GM12878 (cell line): ENCODE data around the gene PHRF1. TPM values are rescaled to one million over a fixed set of nuclear protein-coding genes. Genes with fewer than 3 reads are reported as not detected.

Experiments used
- ATAC-seq: fragments of 200-7000 bp; cut with Tn5 transposase; 3 replicates; pipeline ENCODE4 v1.9.1; 2020; ENCODE audit warnings: mild to moderate bottlenecking, moderate library complexity
- BruUV-seq: library from RNA; stranded (reverse); fragments of 400-500 nt; replicated peaks from 2 replicates; lab custom pipeline; 2021; lab: Mats Ljungman, UMichigan
- CTCF ChIA-PET: fragments of 300-600 bp; sonication (Branson Sonifier 250); formaldehyde crosslinking; extraction: SDS; loops from one replicate; lab custom pipeline; 2021; ENCODE audit warnings: inconsistent platforms; lab: Yijun Ruan, JAX
- POLR2A ChIA-PET: fragments of 350-600 bp; formaldehyde crosslinking; extraction: SDS; loops from one replicate; lab custom pipeline; 2021; ENCODE audit warnings: inconsistent platforms; lab: Charles Lee
- RAD21 ChIA-PET: fragments of 300-600 bp; sonication (Branson Sonifier 250); formaldehyde crosslinking; loops from one replicate; lab custom pipeline; 2023; ENCODE audit warnings: antibody characterized with exemption; ENCODE audit not compliant: unreplicated experiment; lab: Charles Lee
- SMC1A ChIA-PET: fragments of 300-600 bp; sonication (Branson Sonifier 250); formaldehyde crosslinking; loops from one replicate; lab custom pipeline; 2023; ENCODE audit not compliant: unreplicated experiment, uncharacterized antibody; lab: Charles Lee
- DNase-seq: peaks from one replicate; pipeline ENCODE4 v3.0.0-alpha.2; 2011; ENCODE audit warnings: low read depth, low spot score
- FAIRE-seq: peaks from 3 replicates; lab custom pipeline; 2011; peaks lifted over from hg19 to GRCh38; lab: Jason Lieb, UNC
- H2AFZ ChIP-seq: 2 replicates; pipeline ENCODE4 v1.6.0; 2011; ENCODE audit warnings: low read depth, low read length, control low read depth; ENCODE audit not compliant: control insufficient read depth
- H3K27ac ChIP-seq: 2 replicates; pipeline ENCODE4 v1.5.1; 2011; ENCODE audit warnings: control low read depth; ENCODE audit not compliant: control insufficient read depth, insufficient read depth
- H3K27me3 ChIP-seq, 2 experiments: replicated peaks in 1 of 2; 2 replicates each; pipeline versions ENCODE4 v1.6.0 to v1.6.1; 2011; ENCODE audit warnings: low read length in 1 of 2; ENCODE audit not compliant: control insufficient read depth in 2 of 2, insufficient read depth in 2 of 2
- H3K36me3 ChIP-seq, 2 experiments: 2 replicates each; pipeline ENCODE4 v1.5.1; 2011; ENCODE audit warnings: low read length in 1 of 2; ENCODE audit not compliant: control insufficient read depth in 2 of 2, insufficient read depth in 2 of 2
- H3K4me1 ChIP-seq: 2 replicates; pipeline ENCODE4 v1.6.1; 2011; ENCODE audit warnings: mild to moderate bottlenecking, low read length, moderate library complexity, mixed read lengths; ENCODE audit not compliant: control insufficient read depth, insufficient read depth
- H3K4me2 ChIP-seq: 2 replicates; pipeline ENCODE4 v1.6.0; 2011; ENCODE audit warnings: control low read depth; ENCODE audit not compliant: control insufficient read depth, insufficient read depth
- H3K4me3 ChIP-seq: fragments of 200-600 bp; sonication (generic); 2 replicates; pipeline ENCODE4 v1.5.1; 2016
- H3K79me2 ChIP-seq: 2 replicates; pipeline ENCODE4 v1.6.0; 2011; ENCODE audit warnings: low read length; ENCODE audit not compliant: control insufficient read depth, insufficient read depth
- H3K9ac ChIP-seq: 2 replicates; pipeline ENCODE4 v1.8.0; 2011; ENCODE audit warnings: low read length, control low read depth, mixed read lengths; ENCODE audit not compliant: control insufficient read depth, insufficient read depth
- H3K9me3 ChIP-seq: replicated peaks from 3 replicates; pipeline ENCODE4 v1.5.1; 2011; ENCODE audit warnings: mild to moderate bottlenecking, low read length; ENCODE audit not compliant: control insufficient read depth, insufficient read depth
- H4K20me1 ChIP-seq: 2 replicates; pipeline ENCODE4 v1.6.0; 2011; ENCODE audit not compliant: control insufficient read depth, insufficient read depth
- CREB1 ChIP-seq: IDR thresholded peaks from 2 replicates; pipeline ENCODE4 v1.6.1; 2012; ENCODE audit warnings: low read depth, mild to moderate bottlenecking, inconsistent platforms
- FOS ChIP-seq: IDR thresholded peaks from 3 replicates; pipeline ENCODE4 v1.6.1; 2011; ENCODE audit warnings: borderline replicate concordance; ENCODE audit not compliant: insufficient read length; ENCODE audit errors: extremely low read depth
- JUND ChIP-seq: IDR thresholded peaks from 2 replicates; pipeline ENCODE4 v1.6.1; 2012; ENCODE audit warnings: low read depth, mild to moderate bottlenecking, low read length, improper control_type of control experiment, moderate library complexity
- NKRF ChIP-seq: fragments of 450-650 bp; conservative IDR thresholded peaks from 2 replicates; pipeline ENCODE4 v1.6.1; 2017; ENCODE audit warnings: mild to moderate bottlenecking, moderate library complexity
- NR2C2 ChIP-seq: IDR thresholded peaks from 2 replicates; pipeline ENCODE4 v1.6.1; 2011; ENCODE audit warnings: borderline replicate concordance, low read depth; ENCODE audit not compliant: control insufficient read depth, insufficient read length
- PAX5 ChIP-seq: IDR thresholded peaks from 2 replicates; pipeline ENCODE4 v1.6.1; 2011; ENCODE audit warnings: low read depth, low read length, borderline replicate concordance
- RCOR1 ChIP-seq: conservative IDR thresholded peaks from 2 replicates; pipeline ENCODE4 v1.6.1; 2012; ENCODE audit warnings: low read depth, low read length, improper control_type of control experiment
- RUNX3 ChIP-seq: IDR thresholded peaks from 2 replicates; pipeline ENCODE4 v1.6.1; 2012; ENCODE audit warnings: low read length, inconsistent platforms
- STAT1 ChIP-seq: fragments of 450-650 bp; conservative IDR thresholded peaks from 2 replicates; pipeline ENCODE4 v1.6.1; 2014; ENCODE audit warnings: antibody characterized with exemption, mild to moderate bottlenecking
- USF1 ChIP-seq: IDR thresholded peaks from 2 replicates; pipeline ENCODE4 v1.6.1; 2011; ENCODE audit warnings: borderline replicate concordance, low read depth, mild to moderate bottlenecking, moderate library complexity, mixed read lengths, low read length; ENCODE audit not compliant: insufficient read depth; ENCODE audit errors: extremely low read length
- ZBTB33 ChIP-seq: fragments of 450-650 bp; IDR thresholded peaks from 2 replicates; pipeline ENCODE4 v1.6.1; 2017; ENCODE audit warnings: mild to moderate bottlenecking
- ZBTB40 ChIP-seq: fragments of 450-650 bp; IDR thresholded peaks from 2 replicates; pipeline ENCODE4 v1.6.1; 2016; ENCODE audit warnings: mild to moderate bottlenecking, moderate library complexity, borderline replicate concordance
- ZNF217 ChIP-seq: fragments of 450-650 bp; IDR thresholded peaks from 2 replicates; pipeline ENCODE4 v1.6.1; 2017; ENCODE audit warnings: antibody characterized with exemption, mild to moderate bottlenecking
- WGBS: methylation state at CpG from one replicate; pipeline ENCODE4 v1.1.6; 2016; ENCODE audit warnings: low lambda C conversion rate; ENCODE audit not compliant: insufficient replicate concordance, insufficient coverage; ENCODE audit errors: missing lambda C conversion rate; 5-methylcytosine and 5-hydroxymethylcytosine counted together
- in situ Hi-C: fragments of 300-500 bp; cut with MboI; formaldehyde crosslinking; loops from 9 replicates; pipeline ENCODE4 v1.14.3; 2018; ENCODE audit warnings: mixed read lengths
- intact Hi-C: fragments of 100-400 bp; cut with micrococcal nuclease; formaldehyde crosslinking; loops from one replicate; pipeline ENCODE4 v1.14.2; 2022; ENCODE audit not compliant: unreplicated experiment
- polyA plus RNA-seq, 11 experiments: library from polyadenylated mRNA; depleted of rRNA in 4 of 11; unstranded in 6 of 11; stranded (reverse) in 5 of 11; fragments of >200 nt; fragmentation: Nextera tagmentation in 4 of 11; fragmentation: Illumina TruSeq in 1 of 11; extraction: Ambion mirVana in 4 of 11; extraction: Trizol in 1 of 11; gene quantifications; 1 replicate in 1 of 11; 2 replicates in 10 of 11; pipeline versions ENCODE4 v1.2.1 to v1.2.3, GENCODE V29; 2011 to 2016; ENCODE audit warnings: inconsistent platforms in 2 of 11, missing spikeins in 2 of 11, low read depth in 1 of 11
- total RNA-seq, 4 experiments: library from RNA; depleted of rRNA in 3 of 4; stranded (reverse); fragments of >200 nt in 3 of 4; fragmentation: Illumina TruSeq in 1 of 4; extraction: Trizol in 1 of 4; gene quantifications; 2 replicates each; pipeline versions ENCODE4 v1.2.1 to v1.2.3, GENCODE V29; 2013 to 2021

The PHRF1 gene
- total and polyA plus RNA-seq, 10 of the 15 experiments (the other 5 are each of a cell fraction or from before 2014, with no cell fraction given): 0.13 to 43.5 (median 15.1) TPM

GRCh38 chr11:620935-621814 lies 44.9 kb downstream of the PHRF1 start (continued):
- TF ChIP-seq RCOR1 (no peak), CREB1 (no peak), NR2C2 (no peak), STAT1 (no peak), ZBTB33 (no peak)

GRCh38 chr11:621838-622237 lies 45.6 kb downstream of the PHRF1 start:
- Histone ChIP-seq H2AFZ (no peak overlapping the region), H3K4me3 (no peak overlapping the region), H3K4me2 (no peak overlapping the region), H3K36me3 (no peaks in the 10 kb centered on the region), H3K27ac (no peak overlapping the region), H4K20me1 (no peaks in the 10 kb centered on the region), H3K9ac (no peak overlapping the region), H3K27me3 (no peaks in the 10 kb centered on the region), H3K79me2 (no peaks in the 10 kb centered on the region), H3K9me3 (no peaks in the 10 kb centered on the region), H3K4me1 (no peaks in the 10 kb centered on the region)
- no peak for ATAC-seq
- ChIA-PET CTCF (no interaction called here), POLR2A (no interaction called here), RAD21 (no interaction called here), SMC1A (no interaction called here)
- intact Hi-C loops (no loop called here), in situ Hi-C loops (no loop called here)
- BruUV-seq: no TSS peak
- 60% methylated on average over 22 of the region's 27 CpGs for WGBS
- DNase-seq: no peak
- no peak for FAIRE-seq
- TF ChIP-seq PAX5: no peak
- TF ChIP-seq NKRF: no peak
- no peak for TF ChIP-seq JUND
- TF ChIP-seq USF1: no peak
- TF ChIP-seq ZNF217: no peak
- TF ChIP-seq FOS: no peak
- TF ChIP-seq RUNX3: no peak
- no peak for TF ChIP-seq ZBTB40
